GM20431 (cell line): ENCODE data around the gene AK1.

ENCODE experiments used
- in situ Hi-C: fragments of 300-500 bp; cut with MseI, MboI; formaldehyde crosslinking; loops from one replicate; pipeline ENCODE4 v1.15.0; 2020; ENCODE audit warnings: low sequenced_read_pairs; ENCODE audit not compliant: unreplicated experiment

The AK1 gene

GRCh38 chr9:127828262-127829031 lies 49.0 kb downstream of the AK1 start:
- in situ Hi-C loops, result no loop called here

- in situ Hi-C loops, result no loop called here
Measured at GRCh38 chr9:127826253-127826913, 51.1 kb downstream of the AK1 start.

- in situ Hi-C loops, result no loop called here
Measured at GRCh38 chr9:127825319-127826051, 52.0 kb downstream of the AK1 start.

GRCh38 chr9:127822108-127822507 lies 55.4 kb downstream of the AK1 start:
- in situ Hi-C loops, result no loop called here

GRCh38 chr9:127818574-127818973 lies 58.9 kb downstream of the AK1 start:
- in situ Hi-C loops, result no loop called here

GRCh38 chr9:127817881-127818434 lies 59.5 kb downstream of the AK1 start:
- in situ Hi-C loops, result no loop called here

GRCh38 chr9:127816728-127817127 lies 60.7 kb downstream of the AK1 start:
- in situ Hi-C loops, result no loop called here
